Tibial nerve (tissue), 4 donors: Measurements from ENCODE around the gene CAMSAP1. TPM values are rescaled to one million over a fixed set of nuclear protein-coding genes. Genes with fewer than 3 reads are reported as not detected.

Experiments used
- DNase-seq, 2 donors: peaks; one replicate each; pipeline ENCODE4 v3.0.0-alpha.2; 2019; ENCODE audit warnings: low spot score in 2 of 2
- H3K27ac ChIP-seq, 4 donors: fragments of 200-600 bp; sonication (generic) in 3 of 4; one replicate each; pipeline ENCODE4 v1.5.1; 2017 to 2019; ENCODE audit warnings: mild to moderate bottlenecking in 1 of 4
- H3K27me3 ChIP-seq, 2 donors: fragments of 200-600 bp; sonication (generic) in 1 of 2; one replicate each; pipeline versions ENCODE4 v1.5.1 to v1.6.0; 2017 to 2019
- H3K36me3 ChIP-seq, 3 donors: fragments of 200-600 bp; sonication (generic); one replicate each; pipeline ENCODE4 v1.5.1; 2018 to 2019
- H3K4me1 ChIP-seq, 4 donors: fragments of 200-600 bp; sonication (generic) in 3 of 4; one replicate each; pipeline ENCODE4 v1.5.1; 2017 to 2019
- H3K4me3 ChIP-seq, 4 donors: fragments of 200-600 bp; sonication (generic) in 3 of 4; one replicate each; pipeline ENCODE4 v1.5.1; 2017 to 2019; ENCODE audit warnings: mild to moderate bottlenecking in 1 of 4, moderate library complexity in 1 of 4
- H3K9me3 ChIP-seq, 4 donors: fragments of 200-600 bp; sonication (generic) in 3 of 4; one replicate each; pipeline ENCODE4 v1.5.1; 2017 to 2019
- EP300 ChIP-seq, 2 donors: sonication (generic); formaldehyde crosslinking; IDR thresholded peaks; one replicate each; pipeline ENCODE4 v1.6.1; 2017; ENCODE audit warnings: antibody characterized with exemption in 2 of 2, mild to moderate bottlenecking in 1 of 2
- POLR2A ChIP-seq, 2 donors: fragments of 450-650 bp; IDR thresholded peaks; one replicate each; pipeline ENCODE4 v1.6.1; 2017; ENCODE audit warnings: antibody characterized with exemption in 2 of 2, mild to moderate bottlenecking in 2 of 2, moderate library complexity in 2 of 2
- WGBS, 2 donors: methylation state at CpG; one replicate each; pipeline ENCODE4 v1.1.5; 2018; 5-methylcytosine and 5-hydroxymethylcytosine counted together
- total RNA-seq, 4 donors: library from RNA; depleted of rRNA; stranded (reverse); fragments of >200 nt; gene quantifications; one replicate each; pipeline ENCODE4 v1.1.0, GENCODE V29; 2016
- TF ChIP-seq, protein P1 (sequence below), 5 experiments: fragments of 200-600 bp in 3 of 5; fragments of 450-650 bp in 2 of 5; sonication (generic) in 3 of 5; IDR thresholded peaks; one replicate each; pipeline ENCODE4 v1.5.1; 2016 to 2019; ENCODE audit warnings: antibody characterized with exemption in 5 of 5, mild to moderate bottlenecking in 3 of 5, moderate library complexity in 2 of 5

Gene CAMSAP1
- total RNA-seq, 4 donors from 2014 or later, result 27.6 to 40.8 (median 35.7) TPM

DNA sequence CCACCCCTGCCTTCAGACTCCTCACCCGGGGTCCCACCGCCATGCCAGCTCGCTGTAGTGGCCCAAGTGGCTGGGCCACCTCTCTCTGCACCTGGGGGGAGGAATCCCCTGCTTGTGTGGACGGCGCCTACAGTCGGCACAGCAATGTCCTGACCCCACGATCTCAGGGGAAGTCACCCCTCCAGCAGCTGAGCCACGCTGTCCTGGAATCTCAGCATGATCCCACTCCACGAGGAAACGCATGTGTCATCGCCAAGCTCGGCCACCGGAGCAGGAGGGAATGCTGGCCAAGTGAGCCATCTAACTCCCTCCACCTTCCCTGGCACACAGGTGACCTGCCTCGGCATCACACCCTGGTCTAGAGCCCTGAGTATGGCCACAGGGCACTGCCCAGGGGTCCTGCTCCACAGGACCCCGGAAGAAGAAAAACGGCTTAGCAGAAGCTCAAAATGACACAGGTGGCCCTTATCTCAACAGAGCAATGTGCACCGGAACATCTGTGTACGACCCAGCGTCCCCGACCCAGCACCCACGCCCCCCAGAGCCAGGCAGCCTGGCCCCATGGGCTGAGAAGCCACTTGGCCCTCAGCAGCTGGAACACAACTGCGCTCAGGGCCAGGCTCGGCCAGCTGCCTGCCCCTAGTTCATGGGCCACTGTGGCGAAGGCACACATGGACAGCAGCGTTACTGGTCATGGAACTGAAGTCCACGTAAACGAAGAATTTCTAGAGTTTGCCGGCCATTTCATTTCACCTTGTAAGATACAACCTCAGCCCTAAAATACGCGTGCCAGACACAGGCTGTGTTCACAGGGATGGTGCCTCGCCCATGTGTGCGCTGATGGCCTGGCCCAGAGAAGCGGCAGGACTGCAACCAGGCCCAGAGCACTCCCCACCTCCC, 23.4 kb upstream of the CAMSAP1 start:
- no peak for TF ChIP-seq POLR2A (IDR thresholded peaks at IDR 0.05)
- TF ChIP-seq, protein P1, sequence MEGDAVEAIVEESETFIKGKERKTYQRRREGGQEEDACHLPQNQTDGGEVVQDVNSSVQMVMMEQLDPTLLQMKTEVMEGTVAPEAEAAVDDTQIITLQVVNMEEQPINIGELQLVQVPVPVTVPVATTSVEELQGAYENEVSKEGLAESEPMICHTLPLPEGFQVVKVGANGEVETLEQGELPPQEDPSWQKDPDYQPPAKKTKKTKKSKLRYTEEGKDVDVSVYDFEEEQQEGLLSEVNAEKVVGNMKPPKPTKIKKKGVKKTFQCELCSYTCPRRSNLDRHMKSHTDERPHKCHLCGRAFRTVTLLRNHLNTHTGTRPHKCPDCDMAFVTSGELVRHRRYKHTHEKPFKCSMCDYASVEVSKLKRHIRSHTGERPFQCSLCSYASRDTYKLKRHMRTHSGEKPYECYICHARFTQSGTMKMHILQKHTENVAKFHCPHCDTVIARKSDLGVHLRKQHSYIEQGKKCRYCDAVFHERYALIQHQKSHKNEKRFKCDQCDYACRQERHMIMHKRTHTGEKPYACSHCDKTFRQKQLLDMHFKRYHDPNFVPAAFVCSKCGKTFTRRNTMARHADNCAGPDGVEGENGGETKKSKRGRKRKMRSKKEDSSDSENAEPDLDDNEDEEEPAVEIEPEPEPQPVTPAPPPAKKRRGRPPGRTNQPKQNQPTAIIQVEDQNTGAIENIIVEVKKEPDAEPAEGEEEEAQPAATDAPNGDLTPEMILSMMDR (IDR thresholded peaks at IDR 0.05), result no peak
- TF ChIP-seq EP300 (IDR thresholded peaks at IDR 0.05), result no peak
- H3K27ac ChIP-seq, result no peak overlapping the region
- peaks cover 0 to 4% (median 0%) of the 10 kb centered on the region in 4 donors for H3K4me1 ChIP-seq
- H3K4me3 ChIP-seq, result no peak overlapping the region
- WGBS, 2 donors, result 94 to 97% methylated on average over 29 to 33 of the region's 33 CpGs
- no peaks in the 10 kb centered on the region for H3K27me3 ChIP-seq
- no peaks in the 10 kb centered on the region for H3K9me3 ChIP-seq
- H3K36me3 ChIP-seq, result peaks cover 0 to 84% (median 0%) of the 10 kb centered on the region in 3 donors
- no peak for DNase-seq

DNA sequence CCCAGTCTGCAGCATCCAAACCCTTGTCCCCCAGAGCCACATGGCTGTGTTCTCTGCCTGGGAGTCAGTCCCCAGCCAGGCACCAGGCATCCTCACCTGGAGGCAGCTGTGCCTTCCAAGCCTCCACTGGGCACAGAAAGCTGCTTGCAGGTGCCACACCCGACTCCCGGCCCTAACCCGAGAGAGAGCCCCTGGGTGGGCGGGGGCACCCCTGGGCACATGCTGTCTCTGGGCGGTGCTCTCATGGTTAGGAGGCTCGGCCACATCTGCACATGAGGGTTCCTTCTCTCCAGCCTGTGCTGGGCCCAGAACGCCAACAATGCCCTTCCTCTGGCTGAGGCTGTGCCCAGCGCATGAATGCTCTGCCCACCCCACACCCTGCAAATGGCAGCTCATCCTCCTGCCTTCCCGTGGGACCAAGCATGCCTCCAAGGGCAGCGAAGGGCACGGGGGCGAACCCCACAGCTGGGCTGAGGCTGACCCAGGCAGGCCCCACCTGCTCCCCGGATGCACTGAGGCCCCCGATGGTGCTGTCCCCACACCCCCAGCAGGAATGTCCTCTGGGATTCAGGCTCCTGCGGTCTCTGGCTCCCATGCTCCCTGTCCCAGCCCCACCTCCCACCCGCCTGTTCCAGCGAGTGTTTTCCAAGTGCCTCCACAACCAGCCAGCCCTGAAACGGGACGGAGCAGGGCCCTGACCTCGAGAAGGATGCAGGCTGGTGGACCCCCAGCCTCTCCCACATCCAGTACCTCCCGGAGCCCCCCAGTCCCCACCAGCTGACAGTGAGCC, 22.5 kb upstream of the CAMSAP1 start:
- no peak overlapping the region for H3K4me3 ChIP-seq
- no peaks in the 10 kb centered on the region for H3K9me3 ChIP-seq
- no peak for DNase-seq
- H3K4me1 ChIP-seq, result peaks cover 0 to 4% (median 0%) of the 10 kb centered on the region in 4 donors
- TF ChIP-seq POLR2A (IDR thresholded peaks at IDR 0.05) (no peak), EP300 (IDR thresholded peaks at IDR 0.05) (no peak)
- TF ChIP-seq, protein P1 (IDR thresholded peaks at IDR 0.05), result no peak
- H3K27ac ChIP-seq, result no peak overlapping the region
- WGBS, 2 donors, result 86 to 92% methylated on average over 9 to 15 of the region's 21 CpGs
- H3K27me3 ChIP-seq, result no peaks in the 10 kb centered on the region
- peaks cover 0 to 76% (median 0%) of the 10 kb centered on the region in 3 donors for H3K36me3 ChIP-seq

DNA sequence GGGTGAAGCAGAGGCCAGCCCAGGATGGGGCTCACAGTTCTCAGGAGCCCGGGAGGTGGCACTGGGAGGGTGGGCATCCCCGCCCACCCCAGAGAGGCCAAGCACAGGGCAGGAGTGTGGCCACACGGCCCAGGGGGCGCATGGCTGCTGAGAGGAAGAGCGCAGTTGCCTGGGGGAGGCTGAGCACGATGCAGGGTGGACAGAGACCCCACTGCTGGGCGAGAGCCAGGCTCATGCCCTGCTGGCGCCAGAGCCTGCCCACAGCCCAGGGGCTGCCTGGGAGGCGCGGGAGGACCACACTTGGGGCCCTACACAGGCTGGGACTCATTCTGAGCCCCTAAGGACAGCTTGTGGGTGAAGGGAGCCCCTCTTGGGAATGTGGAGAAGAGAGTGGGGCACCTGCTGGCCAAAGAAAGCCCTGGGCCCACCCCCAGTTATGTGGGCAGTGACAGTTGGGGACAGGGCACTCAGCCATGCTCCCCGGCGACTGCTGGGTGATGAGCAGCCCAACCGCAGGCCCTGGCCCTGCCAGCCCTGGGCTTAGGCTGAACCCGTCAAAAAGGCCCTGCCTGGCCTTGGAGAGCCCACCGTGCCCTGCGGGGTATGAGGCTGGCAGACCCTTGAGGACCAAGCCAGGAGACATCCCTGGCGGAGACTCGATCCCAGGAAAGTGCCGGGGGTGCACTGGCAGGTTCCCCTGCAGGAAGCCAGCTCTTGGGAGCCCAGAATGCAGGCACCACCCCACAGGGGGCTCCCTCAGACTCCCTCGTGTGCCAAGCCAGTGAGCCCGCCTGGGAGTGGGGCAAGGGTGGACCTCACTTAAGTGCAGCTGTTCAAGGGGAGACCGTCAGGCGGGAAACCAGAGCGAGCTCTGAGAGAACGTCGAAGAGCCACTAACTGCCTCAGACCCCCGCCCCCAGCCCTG, 21.6 kb upstream of the CAMSAP1 start:
- H3K9me3 ChIP-seq, result no peaks in the 10 kb centered on the region
- 89 to 94% methylated on average over 19 to 24 of the region's 27 CpGs for WGBS, 2 donors
- H3K4me1 ChIP-seq, result peaks cover 0 to 4% (median 0%) of the 10 kb centered on the region in 4 donors
- no peak overlapping the region for H3K27ac ChIP-seq
- peaks cover 0 to 76% (median 0%) of the 10 kb centered on the region in 3 donors for H3K36me3 ChIP-seq
- DNase-seq, result no peak
- H3K27me3 ChIP-seq, result no peaks in the 10 kb centered on the region
- no peak overlapping the region for H3K4me3 ChIP-seq
- TF ChIP-seq POLR2A (IDR thresholded peaks at IDR 0.05) (no peak), EP300 (IDR thresholded peaks at IDR 0.05) (no peak)
- TF ChIP-seq, protein P1 (IDR thresholded peaks at IDR 0.05), result no peak

DNA sequence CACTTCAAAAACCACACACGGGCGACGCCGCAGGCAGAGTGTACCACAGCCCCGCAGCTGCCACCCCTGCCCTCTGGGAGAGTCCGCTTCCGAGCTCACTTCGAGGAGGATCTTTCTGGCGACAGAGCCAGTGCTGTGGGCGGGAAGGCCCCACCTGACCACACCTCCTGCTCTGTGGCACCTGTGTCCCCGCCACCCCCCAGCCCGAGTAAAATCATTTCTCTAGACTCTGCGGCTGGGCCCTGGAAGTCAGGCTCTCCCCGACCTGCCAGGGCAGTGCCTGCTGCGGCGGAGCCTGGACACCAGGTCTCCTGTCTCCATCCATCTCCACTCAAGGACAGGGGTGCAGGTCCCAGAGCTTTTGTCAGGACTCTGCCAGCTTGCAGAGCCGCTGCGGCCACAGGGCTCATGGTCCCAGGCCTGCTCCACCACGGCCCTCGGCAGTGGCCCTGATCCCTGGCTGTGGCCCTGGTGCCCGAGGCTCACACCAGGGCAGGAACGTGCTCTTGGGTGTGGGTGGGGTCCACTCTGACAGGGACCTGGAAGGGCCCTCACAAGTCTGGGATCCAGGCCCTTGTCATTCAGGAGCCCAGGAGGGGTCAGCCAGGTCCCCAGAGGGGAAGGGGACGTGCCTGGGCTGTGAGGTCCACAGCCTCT, 20.9 kb upstream of the CAMSAP1 start:
- Histone ChIP-seq H3K4me3 (no peak overlapping the region), H3K9me3 (no peaks in the 10 kb centered on the region), H3K27ac (no peak overlapping the region), H3K36me3 (peaks cover 0 to 77% (median 0%) of the 10 kb centered on the region in 3 donors), H3K4me1 (peaks cover 0 to 4% (median 0%) of the 10 kb centered on the region in 4 donors), H3K27me3 (no peaks in the 10 kb centered on the region)
- no peak for DNase-seq
- TF ChIP-seq, protein P1 (IDR thresholded peaks at IDR 0.05), result no peak
- no peak for TF ChIP-seq EP300 (IDR thresholded peaks at IDR 0.05)
- no peak for TF ChIP-seq POLR2A (IDR thresholded peaks at IDR 0.05)
- 86% methylated on average over 23 of the region's 23 CpGs for WGBS, 2 donors
